Smooth muscle cell (in vitro differentiated cells): Measurements from ENCODE around the gene SGSH. TPM values are rescaled to one million over a fixed set of nuclear protein-coding genes. Genes with fewer than 3 reads are reported as not detected.

Experiments
- DNase-seq: peaks from one replicate; lab custom pipeline; 2025; ENCODE audit not compliant: unreplicated experiment; lab: John Stamatoyannopoulos, UW
- H2AFZ ChIP-seq: fragments of 200-600 bp; sonication (generic); 2 replicates; pipeline ENCODE4 v1.6.0; 2016; ENCODE audit warnings: antibody characterized with exemption, low read depth, mild to moderate bottlenecking
- H3F3A ChIP-seq: fragments of 200-600 bp; sonication (generic); 2 replicates; pipeline ENCODE4 v1.6.0; 2017; ENCODE audit warnings: antibody characterized with exemption, low read depth
- H3K27ac ChIP-seq: fragments of 200-600 bp; sonication (generic); 2 replicates; pipeline ENCODE4 v1.5.1; 2016; ENCODE audit warnings: low read depth, mild to moderate bottlenecking
- H3K27me3 ChIP-seq: fragments of 200-600 bp; sonication (generic); 2 replicates; pipeline ENCODE4 v1.6.1; 2016; ENCODE audit warnings: low read depth, mild to moderate bottlenecking
- H3K36me3 ChIP-seq: fragments of 200-600 bp; sonication (generic); 2 replicates; pipeline ENCODE4 v1.5.1; 2016; ENCODE audit warnings: low read depth
- H3K4me1 ChIP-seq: fragments of 200-600 bp; sonication (generic); 2 replicates; pipeline ENCODE4 v1.5.1; 2016; ENCODE audit warnings: low read depth
- H3K4me2 ChIP-seq: fragments of 200-600 bp; sonication (generic); 2 replicates; pipeline ENCODE4 v1.6.0; 2016; ENCODE audit warnings: mild to moderate bottlenecking
- H3K4me3 ChIP-seq: fragments of 200-600 bp; sonication (generic); 2 replicates; pipeline ENCODE4 v1.5.1; 2016; ENCODE audit warnings: mild to moderate bottlenecking
- H3K79me2 ChIP-seq: fragments of 200-600 bp; sonication (generic); 2 replicates; pipeline ENCODE4 v1.6.0; 2016; ENCODE audit warnings: low read depth, mild to moderate bottlenecking
- H3K9ac ChIP-seq: fragments of 200-600 bp; sonication (generic); 2 replicates; pipeline ENCODE4 v1.6.0; 2016; ENCODE audit warnings: low read depth
- H3K9me3 ChIP-seq: fragments of 200-600 bp; sonication (generic); replicated peaks from 2 replicates; pipeline ENCODE4 v1.5.1; 2016; ENCODE audit warnings: low read depth
- H4K20me1 ChIP-seq: fragments of 200-600 bp; sonication (generic); 2 replicates; pipeline ENCODE4 v1.6.0; 2016; ENCODE audit warnings: low read depth
- CTCF ChIP-seq: fragments of 200-600 bp; sonication (generic); IDR thresholded peaks from 2 replicates; pipeline ENCODE4 v1.5.1; 2017; ENCODE audit warnings: borderline replicate concordance, mild to moderate bottlenecking, antibody characterized with exemption; ENCODE audit not compliant: insufficient read depth, poor library complexity, severe bottlenecking
- WGBS: methylation state at CpG from one replicate; pipeline ENCODE4 v1.1.7; 2016; ENCODE audit warnings: low lambda C conversion rate; 5-methylcytosine and 5-hydroxymethylcytosine counted together
- polyA plus RNA-seq: library from polyadenylated mRNA; unstranded; fragments of >200 nt; fragmentation: Nextera tagmentation; extraction: Ambion mirVana; gene quantifications from 2 replicates; pipeline ENCODE4 v1.2.1, GENCODE V29; 2016
- total RNA-seq: library from RNA; depleted of rRNA; stranded (reverse); fragments of >200 nt; gene quantifications from 2 replicates; pipeline ENCODE4 v1.2.3, GENCODE V29; 2014

SGSH gene
- total and polyA plus RNA-seq, 2 experiments from 2014 or later, result 5.8 to 29.2 TPM

GRCh38 chr17:80195671-80196529, 24.2 kb downstream of the SGSH start:
- no peak for DNase-seq

GRCh38 chr17:80195141-80195540, 25.0 kb downstream of the SGSH start:
- Histone ChIP-seq H3K4me3 (no peak overlapping the region), H3K79me2 (no peaks in the 10 kb centered on the region), H3K4me1 (no peaks in the 10 kb centered on the region), H3K27ac (no peak overlapping the region), H3K27me3 (no peaks in the 10 kb centered on the region), H3K9me3 (no peaks in the 10 kb centered on the region), H3K4me2 (no peak overlapping the region), H3F3A (no peaks in the 10 kb centered on the region), H3K9ac (no peak overlapping the region), H3K36me3 (no peaks in the 10 kb centered on the region), H2AFZ (no peak overlapping the region), H4K20me1 (no peaks in the 10 kb centered on the region)
- no peak for DNase-seq
- no peak for TF ChIP-seq CTCF
- WGBS, result 90% methylated on average over 14 of the region's 14 CpGs

More at GRCh38 chr17:80195671-80196529, 24.2 kb downstream of the SGSH start:
- Histone ChIP-seq H3K9ac (no peak overlapping the region), H4K20me1 (no peaks in the 10 kb centered on the region), H3K4me3 (no peak overlapping the region), H3F3A (no peaks in the 10 kb centered on the region), H3K4me1 (no peaks in the 10 kb centered on the region), H3K36me3 (no peaks in the 10 kb centered on the region), H3K27ac (no peak overlapping the region), H2AFZ (no peak overlapping the region), H3K79me2 (no peaks in the 10 kb centered on the region), H3K9me3 (no peaks in the 10 kb centered on the region), H3K27me3 (no peaks in the 10 kb centered on the region), H3K4me2 (no peak overlapping the region)
- TF ChIP-seq CTCF, result peak; percentile 99
- 70% methylated on average over 27 of the region's 27 CpGs for WGBS

GRCh38 chr17:80191865-80192661, 28.1 kb downstream of the SGSH start:
- H3K79me2 ChIP-seq, result no peaks in the 10 kb centered on the region
- H3K4me1 ChIP-seq, result no peaks in the 10 kb centered on the region
- no peak overlapping the region for H3K9ac ChIP-seq
- no peaks in the 10 kb centered on the region for H4K20me1 ChIP-seq
- H3K36me3 ChIP-seq, result no peaks in the 10 kb centered on the region
- no peaks in the 10 kb centered on the region for H3K9me3 ChIP-seq
- no peak for TF ChIP-seq CTCF
- no peaks in the 10 kb centered on the region for H3K27me3 ChIP-seq
- WGBS, result 78% methylated on average over 28 of the region's 29 CpGs
- H3K4me3 ChIP-seq, result no peak overlapping the region
- H3K27ac ChIP-seq, result no peak overlapping the region
- no peak overlapping the region for H3K4me2 ChIP-seq
- no peak overlapping the region for H2AFZ ChIP-seq
- DNase-seq, result no peak
- H3F3A ChIP-seq, result no peaks in the 10 kb centered on the region
